GM23338 (cell line): ENCODE data around the gene ENTPD1.

Source experiments
- CTCF ChIP-seq, 2 experiments: fragments of 200-600 bp in 1 of 2; sonication (generic) in 1 of 2; conservative IDR thresholded peaks; 2 replicates each; pipeline versions ENCODE4 v1.5.1 to v1.6.1; 2016 to 2017; ENCODE audit warnings: antibody characterized with exemption in 2 of 2, low read depth in 2 of 2, mild to moderate bottlenecking in 2 of 2, moderate library complexity in 1 of 2
- EZH2 ChIP-seq: fragments of 200-600 bp; sonication (generic); IDR thresholded peaks from one replicate; pipeline ENCODE4 v1.8.0; 2017; ENCODE audit warnings: antibody characterized with exemption, mild to moderate bottlenecking, low read depth; ENCODE audit not compliant: unreplicated experiment
- EZH2phosphoT487 ChIP-seq: fragments of 200-600 bp; sonication (generic); IDR thresholded peaks from one replicate; pipeline ENCODE4 v1.8.1; 2018; ENCODE audit warnings: antibody characterized with exemption; ENCODE audit not compliant: unreplicated experiment
- JUNB ChIP-seq: IDR thresholded peaks from one replicate; pipeline ENCODE4 v1.6.1; 2016; ENCODE audit warnings: antibody characterized with exemption; ENCODE audit not compliant: unreplicated experiment
- POLR2AphosphoS5 ChIP-seq: IDR thresholded peaks from 2 replicates; pipeline ENCODE4 v1.6.1; 2016; ENCODE audit warnings: antibody characterized with exemption, low read depth
- REST ChIP-seq: IDR thresholded peaks from one replicate; pipeline ENCODE4 v1.6.1; 2018; ENCODE audit warnings: antibody characterized with exemption; ENCODE audit not compliant: unreplicated experiment
- STAT1 ChIP-seq: IDR thresholded peaks from one replicate; pipeline ENCODE4 v1.6.1; 2016; ENCODE audit warnings: antibody characterized with exemption; ENCODE audit not compliant: unreplicated experiment

- TF ChIP-seq CTCF (conservative IDR thresholded peaks at IDR 0.05; ENCODE audit: low read depth in 2 of 2), result no peak
- no peak for TF ChIP-seq POLR2AphosphoS5
- TF ChIP-seq EZH2, result no peak
- TF ChIP-seq REST, result no peak
- no peak for TF ChIP-seq EZH2phosphoT487
- TF ChIP-seq JUNB, result no peak
- TF ChIP-seq STAT1, result no peak
Measured at GRCh38 chr10:95837356-95837776, 81.4 kb downstream of the ENTPD1 start.
